WTC11 (cell line): ENCODE results near the gene C11orf21. TPM values are rescaled to one million over a fixed set of nuclear protein-coding genes. Genes with fewer than 3 reads are reported as not detected.

Experiments
- ATAC-seq: fragments of 200-7000 bp; cut with Tn5 transposase; 2 replicates; pipeline ENCODE4 v1.10.0; 2021; ENCODE audit warnings: mild to moderate bottlenecking, moderate library complexity
- CTCF ChIA-PET: fragments of 300-600 bp; sonication (Branson Sonifier 250); formaldehyde crosslinking; loops from one replicate; lab custom pipeline; 2021; ENCODE audit warnings: antibody characterized with exemption; lab: Charles Lee
- POLR2A ChIA-PET: fragments of 350-600 bp; sonication (Branson Sonifier 250); formaldehyde crosslinking; loops from one replicate; lab custom pipeline; 2021; ENCODE audit warnings: antibody characterized with exemption; lab: Charles Lee
- DNase-seq: peaks from one replicate; pipeline ENCODE4 v3.0.0; 2021; ENCODE audit warnings: low spot score
- H3K27ac Mint-ChIP-seq: 2 replicates; pipeline ENCODE4 v1.8.0; 2021; ENCODE audit warnings: mixed read lengths
- H3K27me3 Mint-ChIP-seq: 2 replicates; pipeline ENCODE4 v1.8.0; 2021; ENCODE audit warnings: low read depth, mild to moderate bottlenecking, moderate library complexity, mixed read lengths
- H3K36me3 Mint-ChIP-seq: 2 replicates; pipeline ENCODE4 v1.8.0; 2021; ENCODE audit warnings: mixed read lengths
- H3K4me1 Mint-ChIP-seq: 2 replicates; pipeline ENCODE4 v1.8.0; 2022; ENCODE audit warnings: mixed read lengths
- H3K4me3 Mint-ChIP-seq: 2 replicates; pipeline ENCODE4 v1.8.0; 2021; ENCODE audit warnings: mild to moderate bottlenecking, moderate library complexity, mixed read lengths
- H3K9me3 Mint-ChIP-seq: 2 replicates; pipeline ENCODE4 v1.8.0; 2021; ENCODE audit warnings: mixed read lengths
- ELF4 ChIP-seq: sonication (generic); formaldehyde crosslinking; IDR thresholded peaks from 2 replicates; pipeline ENCODE4 v1.8.1; 2022; ENCODE audit warnings: low read depth, mild to moderate bottlenecking, moderate library complexity, missing genetic modification reagents
- ERG ChIP-seq: fragments of 250-450 bp; sonication (Bioruptor Pico); IDR thresholded peaks from 2 replicates; pipeline ENCODE4 v1.8.0; 2021; ENCODE audit warnings: mild to moderate bottlenecking
- ETV6 ChIP-seq: sonication (generic); formaldehyde crosslinking; IDR thresholded peaks from 2 replicates; pipeline ENCODE4 v1.8.1; 2022; ENCODE audit warnings: mild to moderate bottlenecking, missing genetic modification reagents
- HMGXB4 ChIP-seq: sonication (generic); formaldehyde crosslinking; IDR thresholded peaks from 2 replicates; pipeline ENCODE4 v1.8.1; 2023; ENCODE audit warnings: mild to moderate bottlenecking, moderate library complexity, missing genetic modification reagents
- KAT7 ChIP-seq: sonication (generic); formaldehyde crosslinking; IDR thresholded peaks from 2 replicates; pipeline ENCODE4 v1.8.1; 2023; ENCODE audit warnings: missing genetic modification reagents, mild to moderate bottlenecking, borderline replicate concordance
- MYBL2 ChIP-seq: sonication (generic); formaldehyde crosslinking; IDR thresholded peaks from 2 replicates; pipeline ENCODE4 v1.8.1; 2023; ENCODE audit warnings: mild to moderate bottlenecking, moderate library complexity, missing genetic modification reagents
- NFATC4 ChIP-seq: fragments of 250-450 bp; sonication (Bioruptor Pico); IDR thresholded peaks from 2 replicates; pipeline ENCODE4 v1.9.0; 2021; ENCODE audit warnings: mild to moderate bottlenecking
- NR1H2 ChIP-seq: sonication (generic); formaldehyde crosslinking; IDR thresholded peaks from 2 replicates; pipeline ENCODE4 v1.9.0; 2021; ENCODE audit warnings: mild to moderate bottlenecking, moderate library complexity, missing genetic modification reagents
- PREB ChIP-seq: sonication (generic); formaldehyde crosslinking; IDR thresholded peaks from 2 replicates; pipeline ENCODE4 v1.8.1; 2022; ENCODE audit warnings: mild to moderate bottlenecking, missing genetic modification reagents, moderate library complexity, borderline replicate concordance
- SMAD3 ChIP-seq: sonication (generic); formaldehyde crosslinking; IDR thresholded peaks from 2 replicates; pipeline ENCODE4 v1.8.0; 2022; ENCODE audit warnings: missing genetic modification reagents, mild to moderate bottlenecking, borderline replicate concordance
- SMAD4 ChIP-seq: sonication (generic); formaldehyde crosslinking; IDR thresholded peaks from 2 replicates; pipeline ENCODE4 v1.8.0; 2022; ENCODE audit warnings: mild to moderate bottlenecking, missing genetic modification reagents
- STAT6 ChIP-seq: sonication (generic); formaldehyde crosslinking; conservative IDR thresholded peaks from 2 replicates; pipeline ENCODE4 v1.8.1; 2023; ENCODE audit warnings: mild to moderate bottlenecking, low read depth, missing genetic modification reagents, moderate library complexity
- TCF7 ChIP-seq: sonication (generic); formaldehyde crosslinking; IDR thresholded peaks from 2 replicates; pipeline ENCODE4 v1.8.0; 2022; ENCODE audit warnings: mild to moderate bottlenecking, low read depth, missing genetic modification reagents, moderate library complexity
- ZNF263 ChIP-seq: sonication (generic); formaldehyde crosslinking; IDR thresholded peaks from 2 replicates; pipeline ENCODE4 v1.8.1; 2022; ENCODE audit warnings: low read depth, mild to moderate bottlenecking, moderate library complexity, missing genetic modification reagents
- ZNF396 ChIP-seq: fragments of 250-450 bp; sonication (Bioruptor Pico); IDR thresholded peaks from 2 replicates; pipeline ENCODE4 v1.8.0; 2021; ENCODE audit warnings: mild to moderate bottlenecking, moderate library complexity, borderline replicate concordance
- ZNF512 ChIP-seq: sonication (generic); formaldehyde crosslinking; IDR thresholded peaks from 2 replicates; pipeline ENCODE4 v1.8.1; 2022; ENCODE audit warnings: missing genetic modification reagents, borderline replicate concordance
- ZNF532 ChIP-seq: fragments of 250-450 bp; sonication (Bioruptor Pico); IDR thresholded peaks from 2 replicates; pipeline ENCODE4 v1.9.0; 2021; ENCODE audit warnings: mild to moderate bottlenecking, borderline replicate concordance
- total RNA-seq: library from RNA; stranded (reverse); gene quantifications from 3 replicates; pipeline ENCODE4 v1.2.3, GENCODE V29; 2021

C11orf21 gene
- total RNA-seq, 1 experiment from 2014 or later = 0.24 TPM

GRCh38 chr11:2312232-2313042, 10.7 kb upstream of the C11orf21 start:
- H3K27ac Mint-ChIP-seq = no peak overlapping the region
- no peak for TF ChIP-seq ZNF396 (CRISPR knock-in tag)
- CTCF ChIA-PET = interaction anchor here (2.1 to 3.8 kb wide), 2 partner anchors 108 kb away, joined by 11 to 29 read pairs; no protein-coding TSS in a partner anchor
- peak; percentile 43 for ATAC-seq
- POLR2A ChIA-PET = no interaction called here
- H3K9me3 Mint-ChIP-seq = no peaks in the 10 kb centered on the region
- no peak overlapping the region for H3K4me3 Mint-ChIP-seq
- no peak for DNase-seq
- H3K27me3 Mint-ChIP-seq = no peaks in the 10 kb centered on the region
- no peaks in the 10 kb centered on the region for H3K4me1 Mint-ChIP-seq
- H3K36me3 Mint-ChIP-seq = no peaks in the 10 kb centered on the region

- no peak for DNase-seq
- H3K27ac Mint-ChIP-seq = no peak overlapping the region
- CTCF ChIA-PET = interaction anchor here (1.0 to 3.8 kb wide), 2 partner anchors 109 to 114 kb away, joined by 3 to 29 read pairs; no protein-coding TSS in a partner anchor
- no peak for ATAC-seq
- H3K4me3 Mint-ChIP-seq = no peak overlapping the region
- no peaks in the 10 kb centered on the region for H3K36me3 Mint-ChIP-seq
- H3K9me3 Mint-ChIP-seq = no peaks in the 10 kb centered on the region
- H3K4me1 Mint-ChIP-seq = no peaks in the 10 kb centered on the region
- H3K27me3 Mint-ChIP-seq = no peaks in the 10 kb centered on the region
- POLR2A ChIA-PET = no interaction called here
- TF ChIP-seq MYBL2 (no peak), SMAD3 (CRISPR knock-in tag) (no peak), KAT7 (CRISPR knock-in tag) (no peak), HMGXB4 (CRISPR knock-in tag) (no peak), PREB (CRISPR knock-in tag) (no peak), ZNF512 (no peak), TCF7 (CRISPR knock-in tag) (no peak), ERG (no peak), NFATC4 (CRISPR knock-in tag) (no peak), STAT6 (CRISPR knock-in tag) (no peak), ZNF532 (CRISPR knock-in tag) (no peak), ZNF263 (no peak), SMAD4 (no peak), NR1H2 (CRISPR knock-in tag) (no peak), ELF4 (no peak), ETV6 (CRISPR knock-in tag) (no peak)
Measured at GRCh38 chr11:2311353-2312133, 9.8 kb upstream of the C11orf21 start.
